Uterus (tissue), 2 donors: ENCODE data around the gene PIAS1.

Experiments used
- POLR2A ChIP-seq, 2 donors: fragments of 450-650 bp; IDR thresholded peaks; one replicate each; pipeline ENCODE4 v1.6.1; 2016; ENCODE audit warnings: antibody characterized with exemption in 2 of 2, mild to moderate bottlenecking in 1 of 2, moderate library complexity in 1 of 2
- TF ChIP-seq, protein P1 (sequence below), 4 experiments: fragments of 200-600 bp in 2 of 4; fragments of 450-650 bp in 2 of 4; sonication (generic) in 2 of 4; IDR thresholded peaks; one replicate each; pipeline ENCODE4 v1.5.1; 2016 to 2019; ENCODE audit warnings: antibody characterized with exemption in 4 of 4, mild to moderate bottlenecking in 2 of 4, moderate library complexity in 1 of 4

DNA sequence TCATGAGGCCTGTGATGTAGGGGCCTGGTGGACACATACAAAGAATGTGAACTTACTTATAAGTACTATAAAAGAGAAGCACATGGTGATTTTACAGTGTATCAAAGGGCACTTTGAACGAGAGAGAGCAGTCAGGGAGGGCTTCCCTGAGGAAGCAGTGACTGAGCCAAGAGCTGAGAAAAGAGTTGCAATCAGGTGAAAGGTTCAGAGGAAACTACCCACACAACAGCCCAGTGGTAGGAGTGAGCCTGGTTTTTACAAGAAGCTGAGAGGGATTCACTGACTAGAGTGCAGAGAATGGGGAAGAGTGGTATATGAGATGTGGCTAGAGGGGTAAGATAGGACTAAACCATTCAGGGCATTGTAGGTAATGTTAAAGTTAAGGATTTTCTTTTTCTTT, 93.9 kb downstream of the PIAS1 start:
- TF ChIP-seq, protein P1, sequence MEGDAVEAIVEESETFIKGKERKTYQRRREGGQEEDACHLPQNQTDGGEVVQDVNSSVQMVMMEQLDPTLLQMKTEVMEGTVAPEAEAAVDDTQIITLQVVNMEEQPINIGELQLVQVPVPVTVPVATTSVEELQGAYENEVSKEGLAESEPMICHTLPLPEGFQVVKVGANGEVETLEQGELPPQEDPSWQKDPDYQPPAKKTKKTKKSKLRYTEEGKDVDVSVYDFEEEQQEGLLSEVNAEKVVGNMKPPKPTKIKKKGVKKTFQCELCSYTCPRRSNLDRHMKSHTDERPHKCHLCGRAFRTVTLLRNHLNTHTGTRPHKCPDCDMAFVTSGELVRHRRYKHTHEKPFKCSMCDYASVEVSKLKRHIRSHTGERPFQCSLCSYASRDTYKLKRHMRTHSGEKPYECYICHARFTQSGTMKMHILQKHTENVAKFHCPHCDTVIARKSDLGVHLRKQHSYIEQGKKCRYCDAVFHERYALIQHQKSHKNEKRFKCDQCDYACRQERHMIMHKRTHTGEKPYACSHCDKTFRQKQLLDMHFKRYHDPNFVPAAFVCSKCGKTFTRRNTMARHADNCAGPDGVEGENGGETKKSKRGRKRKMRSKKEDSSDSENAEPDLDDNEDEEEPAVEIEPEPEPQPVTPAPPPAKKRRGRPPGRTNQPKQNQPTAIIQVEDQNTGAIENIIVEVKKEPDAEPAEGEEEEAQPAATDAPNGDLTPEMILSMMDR (IDR thresholded peaks at IDR 0.05): no peak
- TF ChIP-seq POLR2A (IDR thresholded peaks at IDR 0.05): no peak
